ENCODE results near the gene CCR8. TPM values are rescaled to one million over a fixed set of nuclear protein-coding genes. Genes with fewer than 3 reads are reported as not detected.

CCR8 gene
- total and polyA plus RNA-seq, 2 experiments from 2014 or later = not detected

DNA sequence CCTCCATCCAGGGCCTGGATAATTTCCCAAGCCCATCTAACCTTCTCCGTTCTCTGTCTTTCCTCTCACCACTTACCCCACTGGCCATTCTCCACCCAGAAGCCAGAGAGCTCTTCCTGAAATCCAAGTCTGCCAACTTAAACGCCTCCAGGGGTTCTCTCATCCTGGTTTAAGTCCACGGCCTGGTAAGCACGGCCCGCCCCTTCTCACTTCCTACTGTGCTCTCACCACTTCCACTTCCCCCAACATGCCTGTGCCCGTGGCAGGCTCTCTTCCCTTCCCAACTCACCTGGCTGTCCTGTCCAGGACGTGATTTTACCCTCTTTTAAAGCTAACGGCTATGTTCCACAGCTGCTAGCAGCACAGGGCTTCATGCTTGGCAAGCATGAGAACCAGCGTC is 48.0 kb upstream of the CCR8 start:
- H4K20me1 ChIP-seq (ENCODE audit: insufficient read depth, poor library complexity, severe bottlenecking) = no peaks in the 10 kb centered on the region
- H3K4me3 ChIP-seq = no peak overlapping the region
- no peaks in the 10 kb centered on the region for H3K36me3 ChIP-seq (replicated peaks; ENCODE audit: insufficient read depth, low read depth)
- H3K4me2 ChIP-seq = no peak overlapping the region
- H3K27ac ChIP-seq = no peak overlapping the region
- H3K9me2 ChIP-seq (replicated peaks; ENCODE audit: insufficient read depth) = no peaks in the 10 kb centered on the region
- DNase-seq (ENCODE audit: low spot score) = no peak
- H3K4me1 ChIP-seq (ENCODE audit: insufficient read depth) = no peaks in the 10 kb centered on the region
- H3K9me3 ChIP-seq (ENCODE audit: low read depth) = no peaks in the 10 kb centered on the region
- H3K79me2 ChIP-seq = no peaks in the 10 kb centered on the region
- H3K27me3 ChIP-seq = no peaks in the 10 kb centered on the region
- TF ChIP-seq EZH2 (IDR thresholded peaks at IDR 0.05; ENCODE audit: borderline replicate concordance) = no peak
- TF ChIP-seq EZH2phosphoT487 (IDR thresholded peaks at IDR 0.05; ENCODE audit: low read depth, severe bottlenecking, unreplicated experiment) = no peak
- TF ChIP-seq, protein P1, sequence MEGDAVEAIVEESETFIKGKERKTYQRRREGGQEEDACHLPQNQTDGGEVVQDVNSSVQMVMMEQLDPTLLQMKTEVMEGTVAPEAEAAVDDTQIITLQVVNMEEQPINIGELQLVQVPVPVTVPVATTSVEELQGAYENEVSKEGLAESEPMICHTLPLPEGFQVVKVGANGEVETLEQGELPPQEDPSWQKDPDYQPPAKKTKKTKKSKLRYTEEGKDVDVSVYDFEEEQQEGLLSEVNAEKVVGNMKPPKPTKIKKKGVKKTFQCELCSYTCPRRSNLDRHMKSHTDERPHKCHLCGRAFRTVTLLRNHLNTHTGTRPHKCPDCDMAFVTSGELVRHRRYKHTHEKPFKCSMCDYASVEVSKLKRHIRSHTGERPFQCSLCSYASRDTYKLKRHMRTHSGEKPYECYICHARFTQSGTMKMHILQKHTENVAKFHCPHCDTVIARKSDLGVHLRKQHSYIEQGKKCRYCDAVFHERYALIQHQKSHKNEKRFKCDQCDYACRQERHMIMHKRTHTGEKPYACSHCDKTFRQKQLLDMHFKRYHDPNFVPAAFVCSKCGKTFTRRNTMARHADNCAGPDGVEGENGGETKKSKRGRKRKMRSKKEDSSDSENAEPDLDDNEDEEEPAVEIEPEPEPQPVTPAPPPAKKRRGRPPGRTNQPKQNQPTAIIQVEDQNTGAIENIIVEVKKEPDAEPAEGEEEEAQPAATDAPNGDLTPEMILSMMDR (IDR thresholded peaks at IDR 0.05; ENCODE audit: poor library complexity) = no peak
- 84% methylated on average over 9 of the region's 9 CpGs for WGBS (ENCODE audit: low lambda C conversion rate, missing lambda C conversion rate)
- H2AFZ ChIP-seq = no peak overlapping the region

DNA sequence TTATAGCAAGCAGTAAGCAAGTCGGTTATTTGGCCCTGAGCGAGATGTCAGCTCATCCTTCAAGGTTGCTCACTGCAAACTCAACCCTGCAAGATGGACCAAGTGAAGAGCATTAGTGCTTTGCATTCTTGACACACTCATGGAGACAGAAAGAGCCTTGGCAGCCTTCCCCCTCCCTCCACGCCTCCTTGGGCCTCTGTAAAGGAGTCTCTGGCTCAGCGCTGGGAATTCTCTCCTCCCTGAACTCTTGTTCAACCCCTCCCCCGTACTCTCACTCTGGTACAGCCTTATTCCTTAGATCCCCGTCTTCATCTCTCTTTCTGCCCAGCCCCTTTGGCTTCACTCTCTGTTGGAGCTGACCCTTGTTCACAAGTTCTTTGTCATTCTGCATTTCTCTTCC is 47.5 kb upstream of the CCR8 start:
- H3K27ac ChIP-seq = no peak overlapping the region
- H3K79me2 ChIP-seq = no peaks in the 10 kb centered on the region
- 79% methylated on average over 6 of the region's 6 CpGs for WGBS (ENCODE audit: low lambda C conversion rate, missing lambda C conversion rate)

DNA sequence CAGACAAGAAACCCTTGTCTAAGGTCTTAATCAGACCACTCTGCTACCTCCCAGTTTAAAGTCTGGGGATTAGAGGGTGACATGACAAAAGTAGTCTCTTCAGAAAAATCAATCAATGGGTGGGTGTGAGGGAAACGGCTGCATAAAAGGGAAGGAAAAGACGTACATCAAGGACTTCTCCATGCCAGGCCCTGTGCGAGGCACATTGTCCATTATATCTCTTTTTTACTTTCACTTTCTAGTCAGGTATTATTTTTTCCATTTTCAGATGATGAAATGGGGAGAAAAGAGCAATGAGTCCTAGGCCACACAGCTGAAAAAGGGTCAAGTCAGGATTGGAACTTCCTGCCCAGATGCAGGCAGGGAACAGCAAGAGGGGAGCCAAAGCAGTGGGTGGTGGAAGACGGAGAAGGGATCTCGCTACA is 45.0 kb upstream of the CCR8 start:
- H3K36me3 ChIP-seq (replicated peaks; ENCODE audit: insufficient read depth, low read depth) = no peaks in the 10 kb centered on the region
- H3K9me3 ChIP-seq (ENCODE audit: low read depth) = no peaks in the 10 kb centered on the region
- WGBS (ENCODE audit: low lambda C conversion rate, missing lambda C conversion rate) = 84% methylated on average over 5 of the region's 5 CpGs
- no peaks in the 10 kb centered on the region for H3K79me2 ChIP-seq
- no peaks in the 10 kb centered on the region for H3K4me1 ChIP-seq (ENCODE audit: insufficient read depth)
- TF ChIP-seq, protein P1 (IDR thresholded peaks at IDR 0.05; ENCODE audit: poor library complexity) = no peak
- TF ChIP-seq EZH2 (IDR thresholded peaks at IDR 0.05; ENCODE audit: borderline replicate concordance) = no peak
- no peak for TF ChIP-seq EZH2phosphoT487 (IDR thresholded peaks at IDR 0.05; ENCODE audit: low read depth, severe bottlenecking, unreplicated experiment)
- no peak overlapping the region for H3K4me3 ChIP-seq
- no peaks in the 10 kb centered on the region for H3K27me3 ChIP-seq
- no peak overlapping the region for H3K4me2 ChIP-seq
- DNase-seq (ENCODE audit: low spot score) = no peak
- H4K20me1 ChIP-seq (ENCODE audit: insufficient read depth, poor library complexity, severe bottlenecking) = no peaks in the 10 kb centered on the region
- H3K9me2 ChIP-seq (replicated peaks; ENCODE audit: insufficient read depth) = no peaks in the 10 kb centered on the region
- no peak overlapping the region for H3K27ac ChIP-seq
- H2AFZ ChIP-seq = no peak overlapping the region

More for the DNA sequence above, 47.5 kb upstream of the CCR8 start:
- no peaks in the 10 kb centered on the region for H3K9me2 ChIP-seq (replicated peaks; ENCODE audit: insufficient read depth)
- H3K4me2 ChIP-seq = no peak overlapping the region
- H3K36me3 ChIP-seq (replicated peaks; ENCODE audit: insufficient read depth, low read depth) = no peaks in the 10 kb centered on the region
- H4K20me1 ChIP-seq (ENCODE audit: insufficient read depth, poor library complexity, severe bottlenecking) = no peaks in the 10 kb centered on the region
- no peak for DNase-seq (ENCODE audit: low spot score)
- no peaks in the 10 kb centered on the region for H3K4me1 ChIP-seq (ENCODE audit: insufficient read depth)
- H2AFZ ChIP-seq = no peak overlapping the region
- no peaks in the 10 kb centered on the region for H3K27me3 ChIP-seq
- H3K4me3 ChIP-seq = no peak overlapping the region
- no peaks in the 10 kb centered on the region for H3K9me3 ChIP-seq (ENCODE audit: low read depth)
- TF ChIP-seq EZH2 (IDR thresholded peaks at IDR 0.05; ENCODE audit: borderline replicate concordance) (no peak), EZH2phosphoT487 (IDR thresholded peaks at IDR 0.05; ENCODE audit: low read depth, severe bottlenecking, unreplicated experiment) (no peak)
- TF ChIP-seq, protein P1 (IDR thresholded peaks at IDR 0.05; ENCODE audit: poor library complexity) = no peak

DNA sequence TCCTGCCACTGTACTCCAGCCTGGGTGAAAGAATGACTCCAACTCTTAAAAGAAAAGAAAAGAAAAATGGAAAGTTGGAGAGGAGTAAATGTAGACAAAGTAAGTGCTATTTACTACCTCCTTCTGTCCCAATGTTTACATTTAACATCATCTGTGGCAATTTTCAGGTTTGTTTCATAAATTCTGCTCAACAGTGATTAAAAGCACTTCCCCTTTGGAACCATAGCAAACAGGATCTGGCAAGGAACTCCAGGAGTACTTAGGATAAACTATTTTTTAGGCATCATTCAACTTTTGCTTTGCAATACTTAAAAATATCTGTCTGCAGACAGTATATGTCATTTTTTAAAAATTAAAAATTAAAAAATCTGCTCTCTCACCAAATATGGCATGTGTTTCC is 44.2 kb upstream of the CCR8 start:
- Histone ChIP-seq H3K4me1 (ENCODE audit: insufficient read depth) (no peaks in the 10 kb centered on the region), H3K27me3 (no peaks in the 10 kb centered on the region), H3K79me2 (no peaks in the 10 kb centered on the region), H3K27ac (no peak overlapping the region), H3K4me2 (no peak overlapping the region), H2AFZ (no peak overlapping the region), H3K9me2 (replicated peaks; ENCODE audit: insufficient read depth) (no peaks in the 10 kb centered on the region), H3K36me3 (replicated peaks; ENCODE audit: insufficient read depth, low read depth) (no peaks in the 10 kb centered on the region), H3K4me3 (no peak overlapping the region), H3K9me3 (ENCODE audit: low read depth) (no peaks in the 10 kb centered on the region), H4K20me1 (ENCODE audit: insufficient read depth, poor library complexity, severe bottlenecking) (no peaks in the 10 kb centered on the region)
- no peak for DNase-seq (ENCODE audit: low spot score)
- TF ChIP-seq, protein P1 (IDR thresholded peaks at IDR 0.05; ENCODE audit: poor library complexity) = no peak
- no peak for TF ChIP-seq EZH2 (IDR thresholded peaks at IDR 0.05; ENCODE audit: borderline replicate concordance)
- no peak for TF ChIP-seq EZH2phosphoT487 (IDR thresholded peaks at IDR 0.05; ENCODE audit: low read depth, severe bottlenecking, unreplicated experiment)
